GM12878 (cell line): Measurements from ENCODE around the gene HGS. TPM values are rescaled to one million over a fixed set of nuclear protein-coding genes. Genes with fewer than 3 reads are reported as not detected.
"Not testable (repeated sequence)": the region's sequence is repeated elsewhere in the genome, so short reads cannot be mapped to it uniquely, and the experiment has no call there.

ENCODE experiments used
- ATAC-seq: fragments of 200-7000 bp; cut with Tn5 transposase; 3 replicates; pipeline ENCODE4 v1.9.1; 2020; ENCODE audit warnings: mild to moderate bottlenecking, moderate library complexity
- BruUV-seq: library from RNA; stranded (reverse); fragments of 400-500 nt; replicated peaks from 2 replicates; lab custom pipeline; 2021; lab: Mats Ljungman, UMichigan
- CTCF ChIA-PET: fragments of 300-600 bp; sonication (Branson Sonifier 250); formaldehyde crosslinking; extraction: SDS; loops from one replicate; lab custom pipeline; 2021; ENCODE audit warnings: inconsistent platforms; lab: Yijun Ruan, JAX
- POLR2A ChIA-PET: fragments of 350-600 bp; formaldehyde crosslinking; extraction: SDS; loops from one replicate; lab custom pipeline; 2021; ENCODE audit warnings: inconsistent platforms; lab: Charles Lee
- RAD21 ChIA-PET: fragments of 300-600 bp; sonication (Branson Sonifier 250); formaldehyde crosslinking; loops from one replicate; lab custom pipeline; 2023; ENCODE audit warnings: antibody characterized with exemption; ENCODE audit not compliant: unreplicated experiment; lab: Charles Lee
- SMC1A ChIA-PET: fragments of 300-600 bp; sonication (Branson Sonifier 250); formaldehyde crosslinking; loops from one replicate; lab custom pipeline; 2023; ENCODE audit not compliant: unreplicated experiment, uncharacterized antibody; lab: Charles Lee
- DNase-seq: peaks from one replicate; pipeline ENCODE4 v3.0.0-alpha.2; 2011; ENCODE audit warnings: low read depth, low spot score
- FAIRE-seq: peaks from 3 replicates; lab custom pipeline; 2011; peaks lifted over from hg19 to GRCh38; lab: Jason Lieb, UNC
- H2AFZ ChIP-seq: 2 replicates; pipeline ENCODE4 v1.6.0; 2011; ENCODE audit warnings: low read depth, low read length, control low read depth; ENCODE audit not compliant: control insufficient read depth
- H3K27ac ChIP-seq: 2 replicates; pipeline ENCODE4 v1.5.1; 2011; ENCODE audit warnings: control low read depth; ENCODE audit not compliant: control insufficient read depth, insufficient read depth
- H3K27me3 ChIP-seq, 2 experiments: replicated peaks in 1 of 2; 2 replicates each; pipeline versions ENCODE4 v1.6.0 to v1.6.1; 2011; ENCODE audit warnings: low read length in 1 of 2; ENCODE audit not compliant: control insufficient read depth in 2 of 2, insufficient read depth in 2 of 2
- H3K36me3 ChIP-seq, 2 experiments: 2 replicates each; pipeline ENCODE4 v1.5.1; 2011; ENCODE audit warnings: low read length in 1 of 2; ENCODE audit not compliant: control insufficient read depth in 2 of 2, insufficient read depth in 2 of 2
- H3K4me1 ChIP-seq: 2 replicates; pipeline ENCODE4 v1.6.1; 2011; ENCODE audit warnings: mild to moderate bottlenecking, low read length, moderate library complexity, mixed read lengths; ENCODE audit not compliant: control insufficient read depth, insufficient read depth
- H3K4me2 ChIP-seq: 2 replicates; pipeline ENCODE4 v1.6.0; 2011; ENCODE audit warnings: control low read depth; ENCODE audit not compliant: control insufficient read depth, insufficient read depth
- H3K4me3 ChIP-seq: fragments of 200-600 bp; sonication (generic); 2 replicates; pipeline ENCODE4 v1.5.1; 2016
- H3K79me2 ChIP-seq: 2 replicates; pipeline ENCODE4 v1.6.0; 2011; ENCODE audit warnings: low read length; ENCODE audit not compliant: control insufficient read depth, insufficient read depth
- H3K9ac ChIP-seq: 2 replicates; pipeline ENCODE4 v1.8.0; 2011; ENCODE audit warnings: low read length, control low read depth, mixed read lengths; ENCODE audit not compliant: control insufficient read depth, insufficient read depth
- H3K9me3 ChIP-seq: replicated peaks from 3 replicates; pipeline ENCODE4 v1.5.1; 2011; ENCODE audit warnings: mild to moderate bottlenecking, low read length; ENCODE audit not compliant: control insufficient read depth, insufficient read depth
- H4K20me1 ChIP-seq: 2 replicates; pipeline ENCODE4 v1.6.0; 2011; ENCODE audit not compliant: control insufficient read depth, insufficient read depth
- POLR2AphosphoS2 ChIP-seq: IDR thresholded peaks from 2 replicates; pipeline ENCODE4 v1.6.1; 2011; ENCODE audit warnings: low read depth, mild to moderate bottlenecking, low read length, improper control_type of control experiment, moderate library complexity
- POLR2AphosphoS5 ChIP-seq: IDR thresholded peaks from 2 replicates; pipeline ENCODE4 v1.6.1; 2011; ENCODE audit warnings: mild to moderate bottlenecking, low read length, inconsistent platforms
- USF1 ChIP-seq: IDR thresholded peaks from 2 replicates; pipeline ENCODE4 v1.6.1; 2011; ENCODE audit warnings: borderline replicate concordance, low read depth, mild to moderate bottlenecking, moderate library complexity, mixed read lengths, low read length; ENCODE audit not compliant: insufficient read depth; ENCODE audit errors: extremely low read length
- ZBTB4 ChIP-seq: fragments of 450-650 bp; formaldehyde crosslinking; IDR thresholded peaks from 2 replicates; pipeline ENCODE4 v1.4.0; 2022; ENCODE audit warnings: mild to moderate bottlenecking, moderate library complexity
- WGBS: methylation state at CpG from one replicate; pipeline ENCODE4 v1.1.6; 2016; ENCODE audit warnings: low lambda C conversion rate; ENCODE audit not compliant: insufficient replicate concordance, insufficient coverage; ENCODE audit errors: missing lambda C conversion rate; 5-methylcytosine and 5-hydroxymethylcytosine counted together
- in situ Hi-C: fragments of 300-500 bp; cut with MboI; formaldehyde crosslinking; loops from 9 replicates; pipeline ENCODE4 v1.14.3; 2018; ENCODE audit warnings: mixed read lengths
- intact Hi-C: fragments of 100-400 bp; cut with micrococcal nuclease; formaldehyde crosslinking; loops from one replicate; pipeline ENCODE4 v1.14.2; 2022; ENCODE audit not compliant: unreplicated experiment
- polyA plus RNA-seq, 11 experiments: library from polyadenylated mRNA; depleted of rRNA in 4 of 11; unstranded in 6 of 11; stranded (reverse) in 5 of 11; fragments of >200 nt; fragmentation: Nextera tagmentation in 4 of 11; fragmentation: Illumina TruSeq in 1 of 11; extraction: Ambion mirVana in 4 of 11; extraction: Trizol in 1 of 11; gene quantifications; 1 replicate in 1 of 11; 2 replicates in 10 of 11; pipeline versions ENCODE4 v1.2.1 to v1.2.3, GENCODE V29; 2011 to 2016; ENCODE audit warnings: inconsistent platforms in 2 of 11, missing spikeins in 2 of 11, low read depth in 1 of 11
- total RNA-seq, 4 experiments: library from RNA; depleted of rRNA in 3 of 4; stranded (reverse); fragments of >200 nt in 3 of 4; fragmentation: Illumina TruSeq in 1 of 4; extraction: Trizol in 1 of 4; gene quantifications; 2 replicates each; pipeline versions ENCODE4 v1.2.1 to v1.2.3, GENCODE V29; 2013 to 2021

HGS gene
- total and polyA plus RNA-seq, 10 of the 15 experiments (the other 5 are each of a cell fraction or from before 2014, with no cell fraction given), result 2.2 to 85.6 (median 55.3) TPM

GRCh38 chr17:81738801-81739393, 55.1 kb downstream of the HGS start (continued):
- TF ChIP-seq ZBTB4 (CRISPR knock-in tag) (no peak), POLR2AphosphoS5 (no peak), POLR2AphosphoS2 (no peak), USF1 (no peak)
- TF ChIP-seq, all 136 proteins: peak for 0

- H3K27me3 ChIP-seq, H3K4me1 ChIP-seq, H3K9ac ChIP-seq, H2AFZ ChIP-seq, in situ Hi-C loops, H3K27ac ChIP-seq, H3K9me3 ChIP-seq, CTCF ChIA-PET, H3K79me2 ChIP-seq, BruUV-seq, SMC1A ChIA-PET, H3K4me2 ChIP-seq, H3K36me3 ChIP-seq, H3K4me3 ChIP-seq, ATAC-seq, FAIRE-seq, intact Hi-C loops, DNase-seq, H4K20me1 ChIP-seq, RAD21 ChIA-PET, POLR2A ChIA-PET: not testable (repeated sequence)
- WGBS, result 74% methylated on average over 7 of the region's 8 CpGs
These were observed 55.8 kb downstream of the HGS start for GRCh38 chr17:81739593-81739992.
